ENCODE data around the gene CLTB. TPM values are rescaled to one million over a fixed set of nuclear protein-coding genes. Genes with fewer than 3 reads are reported as not detected.

CLTB gene
- total and polyA plus RNA-seq, 2 donors (not counting 1 experiment from before 2014, with no cell fraction given), result 29.9 to 41.7 TPM

DNA sequence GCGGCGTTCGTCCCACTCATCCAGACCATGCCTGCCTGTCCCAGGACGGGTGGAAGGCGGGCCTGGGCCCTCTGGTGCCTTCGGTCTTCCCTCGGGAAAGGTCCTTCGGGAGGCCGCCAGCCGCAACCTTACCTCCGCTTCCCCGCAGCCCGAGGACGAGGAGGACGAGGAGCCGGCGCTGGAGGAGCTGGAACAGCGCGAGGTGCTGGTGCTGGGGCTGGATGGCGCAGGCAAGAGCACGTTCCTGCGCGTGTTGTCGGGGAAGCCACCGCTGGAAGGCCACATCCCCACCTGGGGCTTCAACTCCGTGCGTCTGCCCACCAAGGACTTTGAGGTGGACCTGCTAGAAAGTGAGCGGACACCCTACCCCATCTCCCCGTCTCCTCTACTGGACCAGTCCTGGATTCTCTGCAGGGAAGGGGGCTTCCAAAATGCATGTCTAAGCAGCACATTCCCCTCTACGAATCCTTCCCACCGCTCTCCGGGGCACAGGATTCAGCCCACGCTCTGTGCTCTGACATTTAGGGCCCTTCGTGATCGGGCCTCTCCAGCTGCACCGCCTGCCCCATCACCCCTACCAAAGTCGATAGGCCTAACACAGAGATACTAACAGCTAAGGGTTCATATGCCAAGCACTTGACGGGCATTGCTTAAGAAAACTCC is 50.0 kb downstream of the CLTB start:
- H3K4me1 ChIP-seq (ENCODE audit: control insufficient read depth in 2 of 2, insufficient read depth in 2 of 2, low read length in 2 of 2), result peaks cover 17 to 23% of the 10 kb centered on the region in 2 donors
- peak overlapping the region in 3 of 5 experiments; percentile 66 to 73 (median 71) for H3K4me3 ChIP-seq (ENCODE audit: control extremely low read depth in 1 of 5, extremely low read depth in 1 of 5, insufficient read depth in 1 of 5, low read depth in 2 of 5, low read length in 4 of 5)
- ChIA-PET CTCF (interaction anchor here (1.2 kb wide), 1 partner anchor 23 kb away, joined by 3 read pairs; no protein-coding TSS in a partner anchor), POLR2A (interaction anchor here (0.5 kb wide), 1 partner anchor 23 kb away, joined by 5 read pairs; no protein-coding TSS in a partner anchor)
- no peaks in the 10 kb centered on the region for H3K27me3 Mint-ChIP-seq
- TF ChIP-seq, protein P1, sequence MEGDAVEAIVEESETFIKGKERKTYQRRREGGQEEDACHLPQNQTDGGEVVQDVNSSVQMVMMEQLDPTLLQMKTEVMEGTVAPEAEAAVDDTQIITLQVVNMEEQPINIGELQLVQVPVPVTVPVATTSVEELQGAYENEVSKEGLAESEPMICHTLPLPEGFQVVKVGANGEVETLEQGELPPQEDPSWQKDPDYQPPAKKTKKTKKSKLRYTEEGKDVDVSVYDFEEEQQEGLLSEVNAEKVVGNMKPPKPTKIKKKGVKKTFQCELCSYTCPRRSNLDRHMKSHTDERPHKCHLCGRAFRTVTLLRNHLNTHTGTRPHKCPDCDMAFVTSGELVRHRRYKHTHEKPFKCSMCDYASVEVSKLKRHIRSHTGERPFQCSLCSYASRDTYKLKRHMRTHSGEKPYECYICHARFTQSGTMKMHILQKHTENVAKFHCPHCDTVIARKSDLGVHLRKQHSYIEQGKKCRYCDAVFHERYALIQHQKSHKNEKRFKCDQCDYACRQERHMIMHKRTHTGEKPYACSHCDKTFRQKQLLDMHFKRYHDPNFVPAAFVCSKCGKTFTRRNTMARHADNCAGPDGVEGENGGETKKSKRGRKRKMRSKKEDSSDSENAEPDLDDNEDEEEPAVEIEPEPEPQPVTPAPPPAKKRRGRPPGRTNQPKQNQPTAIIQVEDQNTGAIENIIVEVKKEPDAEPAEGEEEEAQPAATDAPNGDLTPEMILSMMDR (IDR thresholded peaks at IDR 0.05), result no peak
- no peak for TF ChIP-seq EZH2 (IDR thresholded peaks at IDR 0.05; ENCODE audit: borderline replicate concordance, insufficient read depth, low read depth, low read length, poor library complexity, severe bottlenecking)
- 88% methylated on average over 36 of the region's 38 CpGs for whole genome bisulfite sequencing (ENCODE audit: insufficient coverage)
- peak overlapping the region; percentile 68 for H3K9ac ChIP-seq (ENCODE audit: low read length)
- H2AFZ ChIP-seq (ENCODE audit: insufficient read depth, low read depth, low read length, poor library complexity, severe bottlenecking), result peak overlapping the region; percentile 88
- no peaks in the 10 kb centered on the region for H3K27me3 ChIP-seq (replicated peaks in 1 of 4; ENCODE audit: control extremely low read depth in 1 of 4, control insufficient read depth in 3 of 4, insufficient read depth in 4 of 4, low read length in 3 of 4)
- H3K36me3 ChIP-seq (replicated peaks in 1 of 2; ENCODE audit: control extremely low read depth in 1 of 2, control insufficient read depth in 1 of 2, extremely low read depth in 1 of 2, insufficient read depth in 2 of 2, low read length in 1 of 2), result peaks cover 0 to 15% of the 10 kb centered on the region in 2 experiments
- ATAC-seq (ENCODE audit: low read depth) (no peak), DNase-seq (no peak)
- peaks cover under 1% of the 10 kb centered on the region for H3K79me2 ChIP-seq (ENCODE audit: control insufficient read depth, insufficient read depth, low read length)
- H3K9me3 ChIP-seq (ENCODE audit: control extremely low read depth in 1 of 3, control insufficient read depth in 2 of 3, insufficient read depth in 1 of 3, low read length in 2 of 3), result no peaks in the 10 kb centered on the region
- H4K20me1 ChIP-seq (ENCODE audit: control insufficient read depth, insufficient read depth, low read length, poor library complexity, severe bottlenecking), result no peaks in the 10 kb centered on the region
- H3K27ac ChIP-seq (ENCODE audit: low read length in 2 of 2), result no peak overlapping the region
- H3K9me3 Mint-ChIP-seq (ENCODE audit: insufficient read depth), result no peaks in the 10 kb centered on the region
- peak overlapping the region; percentile 89 for H3K4me2 ChIP-seq (replicated peaks; ENCODE audit: low read depth, low read length, poor library complexity, severe bottlenecking)
- H3K4me1 Mint-ChIP-seq, result peaks cover 25% of the 10 kb centered on the region
- intact Hi-C loops (cut with micrococcal nuclease), result no loop called here
- peak overlapping the region; percentile 82 for H3K4me3 Mint-ChIP-seq
- peak overlapping the region; percentile 66 for H3K27ac Mint-ChIP-seq

Measured in B cell (primary cell).